Activated B cell treated with CpG ODN at 0.5 μM for 24 hours (primary cell): ENCODE measurements around the gene HCST. TPM values are rescaled to one million over a fixed set of nuclear protein-coding genes. Genes with fewer than 3 reads are reported as not detected.

ENCODE experiments used
- ATAC-seq: fragments of 200-7000 bp; cut with Tn5 transposase; one replicate; pipeline ENCODE4 v1.10.0; 2021; ENCODE audit warnings: low read depth, mild to moderate bottlenecking, moderate library complexity
- CTCF ChIA-PET: fragments of 350-600 bp; sonication (Branson Sonifier 250); formaldehyde crosslinking; loops from one replicate; lab custom pipeline; 2021; ENCODE audit warnings: antibody characterized with exemption; lab: Charles Lee
- POLR2A ChIA-PET: fragments of 350-600 bp; sonication (Branson Sonifier 250); formaldehyde crosslinking; loops from one replicate; lab custom pipeline; 2021; ENCODE audit warnings: antibody characterized with exemption; lab: Charles Lee
- DNase-seq: peaks from one replicate; pipeline ENCODE4 v3.0.0; 2022
- H3K27ac Mint-ChIP-seq: one replicate; pipeline ENCODE4 v1.8.0; 2020; ENCODE audit warnings: mixed read lengths
- H3K27me3 Mint-ChIP-seq: one replicate; pipeline ENCODE4 v1.8.0; 2021; ENCODE audit warnings: mixed read lengths
- H3K36me3 Mint-ChIP-seq: one replicate; pipeline ENCODE4 v1.8.0; 2021; ENCODE audit warnings: low read depth, mixed read lengths
- H3K4me1 Mint-ChIP-seq: one replicate; pipeline ENCODE4 v1.8.0; 2021; ENCODE audit warnings: mixed read lengths
- H3K4me3 Mint-ChIP-seq: one replicate; pipeline ENCODE4 v1.8.0; 2020; ENCODE audit warnings: mild to moderate bottlenecking, mixed read lengths
- H3K9me3 Mint-ChIP-seq: one replicate; pipeline ENCODE4 v1.8.0; 2020; ENCODE audit warnings: mixed read lengths
- intact Hi-C: fragments of 100-400 bp; cut with micrococcal nuclease; formaldehyde crosslinking; loops from one replicate; pipeline ENCODE4 v1.15.1; 2024
- total RNA-seq: library from RNA; stranded (reverse); gene quantifications from 2 replicates; pipeline ENCODE4 v1.2.3, GENCODE V29; 2022
- TF ChIP-seq, protein P1 (sequence below): fragments of 200-600 bp; IDR thresholded peaks from one replicate; pipeline ENCODE4 v1.8.0; 2022; ENCODE audit warnings: antibody characterized with exemption, mild to moderate bottlenecking

Gene HCST, protein sequence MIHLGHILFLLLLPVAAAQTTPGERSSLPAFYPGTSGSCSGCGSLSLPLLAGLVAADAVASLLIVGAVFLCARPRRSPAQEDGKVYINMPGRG
- 2.9 and 3.5 TPM in 2 replicates for total RNA-seq

DNA sequence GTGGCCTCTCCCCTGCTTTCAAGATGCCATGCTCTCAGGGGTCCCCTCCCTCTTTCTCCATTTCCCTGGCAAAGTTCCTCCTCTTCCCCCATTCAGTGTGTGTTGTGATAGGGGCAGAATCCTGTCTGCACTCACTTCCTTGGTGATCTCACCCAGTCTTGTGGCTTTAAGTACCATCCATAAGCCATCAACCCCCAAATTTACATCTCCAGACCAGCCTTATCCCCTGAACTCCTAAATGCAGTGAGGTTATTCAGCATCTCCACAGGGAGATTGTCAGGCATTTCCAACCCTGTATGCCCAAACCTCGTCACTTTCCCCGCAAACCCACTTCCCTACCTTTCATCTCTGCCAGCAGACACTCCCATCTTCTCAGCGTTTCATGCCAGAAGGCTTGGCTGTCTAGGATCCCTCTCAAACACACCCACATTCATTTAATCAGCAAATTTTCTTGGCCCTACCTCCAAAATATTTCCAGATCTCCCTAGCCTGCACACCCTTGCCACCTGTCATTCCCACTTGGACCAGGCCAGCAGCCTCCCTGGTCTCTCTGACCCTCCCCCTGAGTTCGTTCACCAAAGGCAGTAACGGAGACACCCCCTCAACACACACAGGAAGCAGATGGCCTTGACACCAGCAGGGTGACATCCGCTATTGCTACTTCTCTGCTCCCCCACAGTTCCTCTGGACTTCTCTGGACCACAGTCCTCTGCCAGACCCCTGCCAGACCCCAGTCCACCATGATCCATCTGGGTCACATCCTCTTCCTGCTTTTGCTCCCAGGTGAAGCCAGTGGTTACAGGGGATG is at the start of gene HCST:
HCST (plus strand) TSS at position 676 of the 808 bp plus-strand sequence; CDS start at position 741, 65 bp downstream.
- no peak for DNase-seq
- ChIA-PET POLR2A (interaction anchor here (1.7 to 5.1 kb wide), 3 partner anchors 10 to 28 kb away, joined by 6 to 48 read pairs (median 29); no protein-coding TSS in a partner anchor), CTCF (no interaction called here)
- Mint-ChIP-seq H3K9me3 (no peaks in the 10 kb centered on the region), H3K27me3 (no peaks in the 10 kb centered on the region), H3K4me1 (peaks cover 75% of the 10 kb centered on the region), H3K4me3 (peak within 1 kb of the TSS; percentile 87), H3K27ac (peak within 1 kb of the TSS; percentile 97), H3K36me3 (peaks cover 20% of the 10 kb centered on the region)
- intact Hi-C loops: loop anchor here (2.0 to 10.0 kb wide), 3 partner anchors 185 to 690 kb away; no protein-coding TSS in a partner anchor
- no peak for ATAC-seq
- TF ChIP-seq, protein P1, sequence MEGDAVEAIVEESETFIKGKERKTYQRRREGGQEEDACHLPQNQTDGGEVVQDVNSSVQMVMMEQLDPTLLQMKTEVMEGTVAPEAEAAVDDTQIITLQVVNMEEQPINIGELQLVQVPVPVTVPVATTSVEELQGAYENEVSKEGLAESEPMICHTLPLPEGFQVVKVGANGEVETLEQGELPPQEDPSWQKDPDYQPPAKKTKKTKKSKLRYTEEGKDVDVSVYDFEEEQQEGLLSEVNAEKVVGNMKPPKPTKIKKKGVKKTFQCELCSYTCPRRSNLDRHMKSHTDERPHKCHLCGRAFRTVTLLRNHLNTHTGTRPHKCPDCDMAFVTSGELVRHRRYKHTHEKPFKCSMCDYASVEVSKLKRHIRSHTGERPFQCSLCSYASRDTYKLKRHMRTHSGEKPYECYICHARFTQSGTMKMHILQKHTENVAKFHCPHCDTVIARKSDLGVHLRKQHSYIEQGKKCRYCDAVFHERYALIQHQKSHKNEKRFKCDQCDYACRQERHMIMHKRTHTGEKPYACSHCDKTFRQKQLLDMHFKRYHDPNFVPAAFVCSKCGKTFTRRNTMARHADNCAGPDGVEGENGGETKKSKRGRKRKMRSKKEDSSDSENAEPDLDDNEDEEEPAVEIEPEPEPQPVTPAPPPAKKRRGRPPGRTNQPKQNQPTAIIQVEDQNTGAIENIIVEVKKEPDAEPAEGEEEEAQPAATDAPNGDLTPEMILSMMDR: no peak

DNA sequence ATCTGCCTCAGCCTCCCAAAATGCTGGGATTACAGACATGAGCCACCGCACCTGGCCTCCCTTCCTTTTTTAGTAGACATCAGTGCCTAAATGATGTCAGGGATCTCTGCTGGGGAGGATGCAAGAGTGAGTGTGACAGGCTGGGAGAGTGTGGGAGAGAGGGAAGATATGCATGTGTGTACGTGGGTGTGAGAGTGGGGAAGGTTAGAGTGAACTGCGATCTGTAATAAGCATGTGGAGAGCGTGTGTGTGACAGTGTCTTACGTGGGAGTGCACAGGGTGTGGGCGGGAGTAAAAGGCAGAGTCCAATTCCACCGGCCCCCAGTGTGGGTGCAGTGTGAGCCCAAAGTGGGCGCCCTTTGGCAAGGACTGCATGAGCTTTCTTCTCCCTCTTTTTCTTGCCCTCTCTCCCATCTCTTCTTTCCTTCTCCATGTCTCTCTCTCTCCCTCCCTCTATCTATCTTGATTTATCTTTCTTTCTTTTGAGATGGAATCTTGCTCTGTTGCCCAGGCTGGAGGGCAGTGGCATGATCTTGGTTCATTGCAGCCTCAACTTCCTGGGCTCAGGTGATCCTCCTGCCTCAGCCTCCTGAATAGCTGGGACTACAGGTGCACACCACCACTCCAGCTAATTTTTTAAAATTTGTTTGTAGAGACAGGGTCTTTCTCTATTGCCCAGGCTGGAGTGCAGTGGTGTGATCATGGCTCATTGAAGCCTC is 49.1 kb upstream of the HCST start:
- H3K27me3 Mint-ChIP-seq: peaks cover 37% of the 10 kb centered on the region
- ChIA-PET CTCF (no interaction called here), POLR2A (no interaction called here)
- no peaks in the 10 kb centered on the region for H3K36me3 Mint-ChIP-seq
- no peak overlapping the region for H3K4me3 Mint-ChIP-seq
- TF ChIP-seq, protein P1: no peak
- intact Hi-C loops: no loop called here
- H3K4me1 Mint-ChIP-seq: peaks cover 9% of the 10 kb centered on the region
- no peak for ATAC-seq
- no peak overlapping the region for H3K27ac Mint-ChIP-seq
- no peaks in the 10 kb centered on the region for H3K9me3 Mint-ChIP-seq
- DNase-seq: no peak

DNA sequence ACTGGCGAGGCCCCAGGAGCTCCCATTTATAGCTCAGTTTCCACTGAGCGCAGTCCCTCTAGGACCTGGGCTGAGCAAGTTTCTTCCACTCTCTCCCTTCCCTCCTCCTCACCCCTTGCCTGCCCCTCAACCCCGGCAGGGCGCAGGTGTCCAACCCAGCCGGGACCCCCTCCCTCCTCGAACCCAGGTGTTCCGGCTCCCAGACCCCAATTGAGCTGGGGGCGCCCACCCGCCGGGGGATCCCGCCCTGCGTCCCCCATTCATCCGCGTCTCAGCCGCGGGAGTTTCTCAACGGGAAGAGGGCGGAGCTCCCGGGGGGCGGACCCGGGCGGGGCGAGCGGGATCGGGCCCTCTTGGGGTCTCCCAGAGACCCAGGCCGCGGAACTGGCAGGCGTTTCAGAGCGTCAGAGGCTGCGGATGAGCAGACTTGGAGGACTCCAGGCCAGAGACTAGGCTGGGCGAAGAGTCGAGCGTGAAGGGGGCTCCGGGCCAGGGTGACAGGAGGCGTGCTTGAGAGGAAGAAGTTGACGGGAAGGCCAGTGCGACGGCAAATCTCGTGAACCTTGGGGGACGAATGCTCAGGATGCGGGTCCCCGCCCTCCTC is 45.7 kb upstream of the HCST start, which contains the start of gene KIRREL2:
KIRREL2 (plus strand) TSS at position 366 of the 604 bp plus-strand sequence; CDS start at position 575, 209 bp downstream.
- ChIA-PET CTCF (no interaction called here), POLR2A (no interaction called here)
- ATAC-seq: peak; percentile 28
- peaks cover 54% of the 10 kb centered on the region for H3K27me3 Mint-ChIP-seq
- peak within 1 kb of the TSS; percentile 78 for H3K4me3 Mint-ChIP-seq
- intact Hi-C loops: no loop called here
- peaks cover 14% of the 10 kb centered on the region for H3K4me1 Mint-ChIP-seq
- DNase-seq: peak; percentile 38
- no peaks in the 10 kb centered on the region for H3K36me3 Mint-ChIP-seq
- TF ChIP-seq, protein P1: no peak
- no peaks in the 10 kb centered on the region for H3K9me3 Mint-ChIP-seq
- no peak within 1 kb of the TSS for H3K27ac Mint-ChIP-seq

DNA sequence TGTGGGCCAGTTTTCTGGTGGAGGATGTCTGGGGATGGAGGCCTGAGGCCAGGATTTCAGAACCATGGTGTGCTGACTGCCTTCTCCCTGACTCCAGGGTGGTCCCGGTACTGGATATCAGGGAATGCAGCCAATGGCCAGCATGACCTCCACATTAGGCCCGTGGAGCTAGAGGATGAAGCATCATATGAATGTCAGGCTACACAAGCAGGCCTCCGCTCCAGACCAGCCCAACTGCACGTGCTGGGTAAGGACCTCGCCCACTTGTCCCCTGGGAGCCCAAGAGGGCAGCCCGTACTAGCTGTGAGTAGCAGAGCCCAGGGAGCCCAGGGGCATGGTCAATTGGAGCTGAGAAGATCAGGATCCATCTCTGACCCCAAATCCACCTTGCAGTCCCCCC is 44.0 kb upstream of the HCST start:
- TF ChIP-seq, protein P1: no peak
- peaks cover 57% of the 10 kb centered on the region for H3K27me3 Mint-ChIP-seq
- peaks cover 12% of the 10 kb centered on the region for H3K4me1 Mint-ChIP-seq
- H3K27ac Mint-ChIP-seq: no peak overlapping the region
- intact Hi-C loops: no loop called here
- POLR2A ChIA-PET: no interaction called here
- DNase-seq (no peak), ATAC-seq (no peak)
- CTCF ChIA-PET: no interaction called here
- no peaks in the 10 kb centered on the region for H3K36me3 Mint-ChIP-seq
- peak overlapping the region; percentile 1 for H3K4me3 Mint-ChIP-seq
- H3K9me3 Mint-ChIP-seq: no peaks in the 10 kb centered on the region
